HG02588 (cell line): ENCODE data around the gene ZBED2.
"Not testable (repeated sequence)": the region's sequence is repeated elsewhere in the genome, so short reads cannot be mapped to it uniquely, and the experiment has no call there.

Source experiments
- ATAC-seq: cut with Tn5 transposase; IDR thresholded peaks from one replicate; pipeline ENCODE4 v1.9.1; 2021; ENCODE audit warnings: mild to moderate bottlenecking, moderate library complexity; ENCODE audit not compliant: unreplicated experiment

ZBED2 gene, protein sequence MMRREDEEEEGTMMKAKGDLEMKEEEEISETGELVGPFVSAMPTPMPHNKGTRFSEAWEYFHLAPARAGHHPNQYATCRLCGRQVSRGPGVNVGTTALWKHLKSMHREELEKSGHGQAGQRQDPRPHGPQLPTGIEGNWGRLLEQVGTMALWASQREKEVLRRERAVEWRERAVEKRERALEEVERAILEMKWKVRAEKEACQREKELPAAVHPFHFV

DNA sequence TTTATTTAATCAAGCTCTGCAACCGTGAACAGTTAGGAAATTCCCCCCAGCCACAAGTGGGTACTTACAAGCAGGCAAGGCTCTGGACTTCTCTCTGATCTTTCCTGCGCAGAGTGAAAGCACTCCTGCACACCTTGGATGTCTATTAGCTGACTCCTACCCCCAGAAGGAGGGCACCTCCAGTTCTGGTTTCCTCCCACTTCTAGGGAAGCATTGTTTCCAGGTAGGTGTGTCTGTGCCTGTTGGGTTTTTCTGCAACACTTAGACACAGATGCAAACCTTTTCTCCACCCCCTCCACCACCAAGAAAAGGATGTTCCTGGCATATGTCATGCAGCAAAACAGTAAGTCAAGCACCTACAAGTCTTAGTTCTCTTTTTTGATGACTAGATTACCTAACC, at the start of gene ZBED2:
Gene ZBED2, minus strand, starts transcription at position 115 of the 400 bp plus-strand sequence. CDS start 1,145 bp downstream, outside the sequence.
- peak; percentile 43 for ATAC-seq

DNA sequence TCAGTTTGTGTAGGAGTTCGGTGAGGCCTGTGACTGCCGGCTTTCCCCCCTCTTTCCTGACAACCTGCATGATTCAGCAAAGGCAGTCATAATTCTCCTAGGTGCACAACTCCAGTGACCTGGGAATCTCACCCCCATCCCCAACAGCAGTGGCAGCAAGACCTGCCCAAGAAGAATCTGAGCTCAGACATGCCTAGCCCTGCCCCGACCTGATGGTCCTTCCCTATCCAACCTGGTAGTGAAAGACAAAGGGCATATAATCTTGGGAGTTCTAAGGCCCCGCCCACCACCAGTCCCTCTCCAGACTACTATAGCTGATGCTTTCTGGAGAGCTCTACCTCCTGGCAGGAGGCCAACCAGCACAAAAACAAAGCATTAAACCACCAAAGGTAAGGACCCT, 44.2 kb upstream of the ZBED2 start:
- no peak for ATAC-seq

DNA sequence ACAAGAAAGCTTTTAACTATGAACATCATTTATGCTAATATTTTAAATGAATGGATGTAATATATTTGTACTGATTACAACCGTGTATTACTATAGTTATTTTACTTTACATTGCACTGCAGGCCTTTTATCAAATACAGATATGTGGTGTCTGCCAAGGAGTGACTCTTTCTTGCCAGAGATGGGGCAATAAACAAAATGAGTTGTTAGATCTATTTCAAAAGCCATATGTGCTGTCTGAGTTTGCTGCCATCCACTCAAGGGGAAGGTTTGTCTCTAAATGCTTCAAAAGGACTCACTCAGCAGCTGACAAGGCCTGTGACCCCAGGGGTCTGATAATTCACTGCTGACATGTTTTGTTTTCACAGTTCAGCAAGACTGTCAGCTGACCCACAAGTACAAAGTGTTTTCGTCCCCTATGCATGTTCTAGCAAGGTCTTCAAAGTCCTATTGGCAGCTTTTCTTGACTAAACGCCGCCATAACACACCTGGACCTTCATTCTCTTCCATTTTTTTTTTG, 41.3 kb upstream of the ZBED2 start:
- no peak for ATAC-seq

DNA sequence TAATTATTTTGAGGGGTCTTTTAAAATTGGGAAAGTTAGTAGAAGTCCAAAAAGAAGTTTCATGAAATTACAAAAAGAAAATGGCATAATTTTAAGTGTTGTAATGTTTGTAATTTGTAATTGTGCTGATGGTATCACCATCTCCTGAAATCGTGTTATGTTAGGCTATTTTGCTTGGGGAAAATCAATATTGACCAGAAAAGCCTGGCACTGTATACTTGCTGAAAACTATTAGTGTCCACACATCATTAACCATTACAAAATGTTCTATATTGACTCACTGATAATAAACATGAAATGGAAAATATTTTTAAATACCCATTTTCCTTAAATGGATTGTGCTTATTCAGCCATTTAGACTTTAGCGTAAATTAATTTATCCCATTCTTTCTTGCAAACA, 40.3 kb upstream of the ZBED2 start:
- ATAC-seq = no peak

DNA sequence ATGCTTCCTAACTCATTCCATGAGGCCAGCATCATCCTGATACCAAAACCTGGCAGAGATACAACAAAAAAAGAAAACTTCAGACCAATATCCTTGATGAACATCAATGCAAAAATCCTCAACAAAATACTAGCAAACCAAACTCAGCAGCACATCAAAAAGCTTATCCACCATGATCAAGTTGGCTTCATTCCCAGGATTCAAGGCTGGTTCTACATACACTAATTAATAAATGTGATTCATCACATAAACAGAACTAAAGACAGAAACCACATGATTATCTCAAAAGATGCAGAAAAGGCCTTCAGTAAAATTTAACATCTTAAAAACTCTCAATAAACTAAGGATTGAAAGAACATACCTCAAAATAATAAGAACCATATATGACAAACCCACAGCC, 35.5 kb upstream of the ZBED2 start:
- ATAC-seq = not testable (repeated sequence)

DNA sequence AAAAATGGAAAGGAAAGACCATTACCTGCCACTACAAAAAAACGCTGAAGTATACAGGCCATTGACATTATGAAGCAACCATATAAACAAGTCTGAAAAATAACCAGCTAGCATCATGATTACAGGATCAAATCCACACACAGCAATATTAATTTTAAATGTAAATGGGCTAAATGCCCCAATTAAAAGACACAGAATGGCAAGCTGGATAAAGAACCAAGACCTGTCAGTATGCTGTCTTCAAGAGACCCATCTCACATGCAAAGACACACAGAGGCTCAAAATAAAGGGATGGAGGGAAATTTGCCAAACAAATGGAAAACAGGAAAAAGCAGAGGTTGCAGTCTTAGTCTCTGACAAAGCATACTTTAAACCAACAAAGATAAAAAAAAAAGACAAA, 33.9 kb upstream of the ZBED2 start:
- ATAC-seq = not testable (repeated sequence)

DNA sequence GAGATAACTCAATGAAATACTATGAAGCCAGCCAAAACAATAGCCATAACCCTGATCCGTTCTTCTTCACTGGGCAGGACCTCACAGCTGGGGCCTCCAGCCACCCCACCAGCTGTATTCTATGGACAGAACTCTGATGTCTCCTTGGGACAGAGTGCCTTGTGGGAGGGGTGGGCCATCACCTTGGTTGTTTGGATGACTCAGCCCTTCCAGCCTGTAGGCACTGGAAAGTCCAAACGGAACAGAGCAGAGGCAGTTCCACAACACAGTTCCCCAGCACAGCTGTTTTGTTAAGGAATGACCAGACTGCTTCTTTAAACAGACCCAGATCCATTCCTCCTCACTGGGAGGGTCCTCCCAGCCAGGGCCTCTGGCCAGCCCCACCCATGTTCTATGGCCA, 31.9 kb upstream of the ZBED2 start:
- ATAC-seq = no peak

DNA sequence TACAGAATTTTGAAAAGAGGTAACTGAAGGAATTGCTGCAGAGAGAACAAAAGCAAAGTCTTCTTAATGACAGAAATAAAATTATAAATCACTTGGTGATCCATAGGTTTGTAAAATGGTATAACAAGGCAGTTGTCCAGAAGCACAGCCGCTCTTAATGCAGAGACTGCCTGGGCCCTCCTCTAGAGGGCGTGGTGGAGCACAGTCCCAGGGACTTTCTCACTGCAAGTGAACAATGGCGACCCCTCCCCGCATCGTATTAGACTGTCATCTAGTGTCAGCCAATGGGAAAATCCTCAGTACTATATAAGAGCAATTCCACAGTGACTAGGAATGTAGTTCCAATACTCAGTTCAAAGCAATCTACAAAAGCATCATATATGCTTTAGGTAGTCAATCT, 26.4 kb upstream of the ZBED2 start:
- no peak for ATAC-seq

DNA sequence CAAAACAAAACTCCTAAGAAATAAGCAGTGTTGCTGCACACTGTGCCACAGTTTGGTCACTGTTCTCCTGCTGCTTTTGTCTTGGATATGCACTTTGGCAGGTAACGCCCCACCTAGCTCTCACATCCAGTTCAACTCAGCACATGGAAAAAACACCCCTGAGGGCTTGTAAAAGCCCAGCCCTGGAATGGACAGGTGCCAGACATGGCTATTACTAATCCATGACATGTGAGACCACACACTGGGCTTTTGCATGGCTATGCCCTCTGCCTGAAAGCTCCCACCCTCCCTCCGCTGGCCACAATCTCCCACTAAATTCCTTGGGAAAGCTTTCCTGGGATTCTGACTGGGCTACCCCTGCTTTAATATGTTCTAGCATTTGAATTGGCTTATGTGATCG, 24.7 kb upstream of the ZBED2 start:
- no peak for ATAC-seq

DNA sequence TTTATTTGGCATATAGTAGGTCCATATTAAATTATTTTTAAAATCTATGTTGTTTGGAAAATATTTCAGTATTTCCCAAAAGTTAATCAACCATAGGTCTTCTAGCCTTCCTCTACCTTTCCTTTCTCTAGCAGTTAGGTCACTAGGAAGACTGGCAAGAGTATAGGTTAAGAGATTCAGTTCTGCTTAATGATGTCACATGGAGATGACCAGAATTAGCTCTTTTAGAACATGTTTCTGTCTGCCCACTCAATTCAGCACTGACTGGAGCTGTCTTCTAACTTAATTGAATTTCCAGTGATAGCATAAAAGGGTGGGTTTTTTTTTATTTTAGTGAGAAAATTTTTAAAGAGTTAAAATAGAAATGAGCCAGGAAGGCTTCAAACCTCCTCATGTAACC, 23.8 kb upstream of the ZBED2 start:
- ATAC-seq = no peak

DNA sequence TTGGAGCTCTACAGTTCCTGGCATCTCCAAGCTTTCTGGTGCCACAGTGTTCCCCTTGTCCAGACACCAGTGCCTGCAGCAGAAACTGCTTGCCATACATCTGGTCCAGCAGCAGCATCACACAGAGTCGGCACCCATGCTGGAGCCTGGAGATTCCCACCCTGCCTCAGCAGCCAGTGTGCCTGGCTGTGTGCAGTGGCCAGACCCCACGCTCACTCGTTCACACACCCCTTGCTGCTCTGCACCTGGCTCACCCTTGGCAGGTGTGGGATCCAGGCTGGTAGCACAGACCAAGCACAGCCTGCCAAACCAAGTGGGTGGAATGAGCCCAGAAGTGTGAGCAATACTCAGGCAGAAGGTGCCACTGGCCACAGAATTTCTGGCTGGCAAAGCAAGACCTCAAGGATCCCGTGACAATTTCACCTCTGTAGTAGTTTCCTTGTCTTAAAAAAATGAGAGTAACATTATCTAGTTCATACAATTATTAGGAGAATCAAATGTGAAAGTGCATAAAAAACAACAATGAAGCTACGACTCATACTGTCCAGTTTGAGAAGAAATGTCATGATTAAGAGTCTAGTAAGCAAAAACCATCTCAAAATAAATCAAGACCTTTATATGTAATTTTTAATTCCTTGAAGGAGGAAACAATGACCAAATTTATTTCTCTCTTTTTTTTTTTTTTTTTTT, 22.9 kb upstream of the ZBED2 start:
- ATAC-seq = no peak

DNA sequence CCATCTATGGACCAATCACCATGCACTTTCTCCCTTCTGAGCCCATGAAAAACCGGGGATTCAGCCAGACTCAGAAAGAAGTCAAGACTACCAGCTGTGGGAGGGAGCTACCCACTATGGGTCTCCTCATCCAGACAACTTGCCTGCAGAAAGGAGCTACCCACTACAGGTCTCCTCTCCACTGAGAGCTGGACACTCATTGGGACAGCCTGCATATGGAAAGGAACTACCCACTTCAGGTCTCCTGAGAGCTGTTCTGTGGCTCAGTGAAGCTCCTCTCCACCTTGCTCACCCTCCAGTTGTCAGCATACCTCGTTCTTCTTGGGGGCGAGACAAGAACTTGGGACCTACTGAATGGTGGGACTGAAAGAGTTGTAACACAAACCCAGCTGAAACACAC, 22.3 kb upstream of the ZBED2 start:
- no peak for ATAC-seq

DNA sequence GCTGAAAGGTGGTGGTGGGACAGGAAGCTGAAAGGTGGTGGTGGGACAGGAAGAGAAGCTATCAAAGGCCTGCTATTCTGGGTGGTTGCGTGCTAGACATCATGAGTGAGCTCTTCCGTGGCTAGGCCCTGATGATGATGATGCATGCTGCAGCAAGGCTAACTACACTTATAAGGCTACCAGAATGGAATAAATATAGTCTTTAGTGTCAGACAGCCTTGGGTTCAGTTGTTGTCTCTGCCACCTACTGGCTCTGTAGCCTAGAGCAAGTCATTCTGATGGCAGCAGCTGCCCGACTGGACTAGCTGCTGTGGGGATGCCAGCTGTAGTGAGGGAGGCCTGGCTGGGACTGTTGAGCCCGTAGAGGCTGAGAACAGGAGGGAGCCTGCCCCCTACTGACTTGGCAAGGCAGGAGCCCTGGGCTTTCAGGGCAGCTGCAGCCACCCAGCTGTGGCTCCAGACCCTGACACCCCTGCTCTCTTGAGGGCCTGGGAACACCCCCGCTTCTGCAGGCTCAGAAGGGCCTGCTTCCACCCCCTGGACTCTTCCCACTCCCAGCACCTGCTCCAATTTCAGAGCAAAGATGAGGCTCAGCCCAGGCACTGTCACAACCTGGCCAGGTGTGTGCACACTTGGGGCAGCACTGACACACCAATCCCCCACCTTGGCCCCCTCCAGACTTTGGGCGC, 21.4 kb upstream of the ZBED2 start:
- ATAC-seq = peak; percentile 86

DNA sequence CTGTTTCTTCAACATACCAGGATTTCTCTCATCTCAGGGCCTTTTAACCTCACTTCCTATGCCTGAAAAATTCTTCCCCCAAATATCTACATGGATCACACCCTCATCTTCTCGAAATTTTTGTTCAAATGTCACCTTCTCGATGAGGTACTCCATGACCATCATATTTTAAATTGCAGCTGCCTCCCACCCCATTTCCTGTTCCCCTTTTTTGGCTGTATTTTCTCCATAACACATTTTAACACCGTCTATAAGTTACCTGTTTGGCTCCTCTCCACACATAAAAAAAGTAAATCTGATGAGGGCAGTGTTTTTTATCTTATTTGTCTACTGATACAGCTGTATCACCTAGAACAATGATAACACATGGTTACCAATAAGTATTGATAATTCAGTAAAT, 20.7 kb upstream of the ZBED2 start:
- ATAC-seq = no peak

DNA sequence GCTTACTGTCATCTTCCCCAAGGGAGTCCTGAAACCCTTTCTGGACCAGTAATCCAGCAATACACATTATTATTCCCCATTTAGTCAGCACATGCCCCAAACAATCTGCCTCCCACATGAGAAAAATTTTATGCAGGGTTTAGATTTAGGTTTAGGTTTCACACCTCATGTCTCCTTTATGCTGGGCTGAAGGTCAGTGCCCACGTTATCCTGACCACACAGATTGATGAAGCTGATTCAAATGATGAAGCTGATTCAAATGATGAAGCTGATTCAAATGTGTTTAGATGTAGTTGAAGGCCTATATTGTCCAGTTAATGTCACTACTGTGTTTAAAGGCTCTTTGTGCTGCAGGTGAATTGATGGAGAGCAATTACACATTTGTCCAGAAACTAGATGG, 18.1 kb upstream of the ZBED2 start:
- no peak for ATAC-seq

DNA sequence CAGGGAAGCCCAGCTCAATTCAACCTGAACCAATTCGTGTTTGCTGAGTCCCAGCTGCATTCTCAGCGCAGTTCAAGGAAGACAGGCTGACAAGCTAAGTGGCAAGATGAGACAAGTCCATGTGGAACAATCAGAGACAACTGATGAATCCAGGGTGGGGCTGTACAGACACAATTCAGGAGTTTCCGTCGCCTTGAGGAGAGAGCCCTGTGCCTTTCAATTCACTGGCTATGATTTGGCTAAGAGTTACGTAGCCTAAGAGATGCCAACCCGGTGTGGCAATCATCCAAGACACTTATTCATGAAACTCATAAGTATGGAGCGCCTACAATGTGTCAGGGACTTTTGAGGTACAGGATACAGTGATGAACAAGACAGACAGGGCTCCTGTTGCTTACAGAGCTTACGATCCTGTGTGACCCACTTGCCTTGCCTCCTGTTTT, 15.5 kb upstream of the ZBED2 start:
- peak; percentile 7 for ATAC-seq

DNA sequence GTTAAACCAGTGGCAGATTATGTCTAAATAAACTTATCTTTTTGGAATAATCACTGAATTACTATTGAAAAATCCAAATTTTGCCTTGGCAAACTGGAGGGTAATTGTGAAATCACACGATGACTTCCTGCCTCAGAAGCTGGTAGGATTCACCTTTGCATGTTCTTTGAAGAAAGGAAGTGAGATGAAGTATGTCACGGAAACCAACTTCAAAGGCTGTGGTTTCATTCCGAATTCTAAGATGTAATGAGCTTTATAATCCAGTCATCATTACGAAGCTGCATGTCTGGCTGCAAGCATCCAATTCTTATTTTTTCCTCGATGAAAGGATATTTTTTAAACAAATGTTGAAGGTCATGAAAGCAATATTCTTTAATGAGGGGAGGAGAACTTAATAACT, 15.0 kb upstream of the ZBED2 start:
- ATAC-seq = peak; percentile 81

DNA sequence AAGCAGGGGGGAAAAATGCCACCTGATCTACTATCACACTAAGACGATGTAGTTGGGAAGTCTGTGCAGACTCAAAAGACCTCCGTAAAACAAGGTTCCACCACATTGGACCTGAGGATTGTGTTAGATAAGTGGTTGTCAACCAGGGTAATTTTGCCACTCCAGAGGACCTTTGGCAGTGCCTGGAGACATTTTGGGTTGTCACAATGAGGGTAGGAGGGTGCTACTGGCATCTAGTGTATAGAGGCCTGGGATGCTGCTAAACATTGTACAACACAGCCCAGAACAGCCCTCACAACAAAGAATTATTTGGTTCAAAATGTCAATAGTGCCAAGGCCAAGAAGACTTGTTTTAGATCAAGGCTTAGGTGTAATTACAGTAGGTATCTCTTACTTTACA, 14.6 kb upstream of the ZBED2 start:
- no peak for ATAC-seq

DNA sequence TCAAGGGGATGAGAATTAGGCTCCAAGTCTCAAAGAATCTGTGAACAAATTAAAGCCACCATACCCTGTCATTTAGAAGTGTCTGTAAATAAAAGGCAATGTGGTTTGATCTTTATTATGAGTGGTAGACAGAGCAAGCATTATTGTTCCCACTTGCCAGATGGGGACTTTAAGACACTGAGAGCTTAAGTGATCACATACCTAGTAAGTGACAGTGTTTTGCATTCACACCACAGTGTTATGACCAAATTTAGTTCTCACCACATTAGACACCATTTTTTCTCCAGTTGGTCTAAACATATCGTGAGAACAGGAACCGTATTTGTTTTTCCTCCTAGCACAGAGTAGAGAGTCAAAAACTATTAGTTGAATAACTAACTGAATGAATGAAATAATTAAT, 13.2 kb upstream of the ZBED2 start:
- ATAC-seq = no peak

DNA sequence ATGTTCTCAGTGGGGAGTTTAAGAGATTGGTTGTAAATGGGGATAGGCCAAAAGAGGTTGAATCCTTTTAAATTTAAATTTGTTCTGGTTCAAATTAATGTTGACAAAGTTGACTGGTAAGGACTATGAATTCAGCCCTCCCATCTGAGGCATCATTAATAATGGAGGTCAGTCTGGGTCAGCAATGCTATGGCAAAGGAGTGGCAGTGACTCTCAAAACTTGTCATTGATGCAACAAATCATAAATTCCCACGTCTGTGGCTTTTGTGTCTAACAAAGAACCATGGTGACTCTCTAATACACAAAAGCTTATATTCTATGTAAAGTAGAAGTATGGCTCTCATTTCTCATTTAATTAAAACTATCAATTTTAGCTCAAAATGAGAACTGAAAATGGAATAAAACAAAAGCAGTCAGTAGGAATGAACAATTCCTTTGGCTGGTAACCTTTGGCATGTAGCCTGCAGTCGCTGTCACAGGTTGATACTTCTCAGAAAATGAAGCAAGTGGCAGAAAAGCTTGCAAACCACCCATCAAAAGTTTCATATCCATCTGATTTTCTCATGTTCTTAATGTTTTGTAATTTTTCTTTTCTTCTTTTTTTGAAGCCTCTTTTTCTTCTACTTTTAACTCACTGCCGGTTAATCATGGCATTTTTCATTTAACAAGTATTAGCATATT, 12.2 kb upstream of the ZBED2 start:
- no peak for ATAC-seq

DNA sequence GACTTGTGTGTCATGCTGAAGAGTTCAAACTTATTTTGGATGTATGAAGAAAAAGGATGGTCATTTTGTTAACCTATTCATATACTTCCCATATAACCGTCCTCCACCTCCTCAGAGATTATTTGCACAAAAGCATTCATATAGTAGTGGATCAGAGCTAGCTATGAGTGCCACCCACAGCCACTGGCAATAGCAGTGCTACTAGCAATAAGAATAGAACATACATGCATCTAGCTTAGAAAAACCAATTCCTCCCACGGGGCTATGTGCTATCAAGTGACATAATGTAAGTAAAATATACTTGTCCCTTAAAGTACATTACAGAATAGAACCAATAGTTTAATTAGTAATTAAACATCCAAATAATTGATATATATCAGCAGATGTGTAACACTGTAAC, 10.3 kb upstream of the ZBED2 start:
- ATAC-seq = no peak
